CD4-positive, alpha-beta T cell treated with Interleukin-1 beta for 1 hour (primary cell): ENCODE results near the gene CDCA3.
"Not testable (repeated sequence)": the region's sequence is repeated elsewhere in the genome, so short reads cannot be mapped to it uniquely, and the experiment has no call there.

ENCODE experiments used
- DNase-seq, 2 donors: peaks; one replicate each; pipeline ENCODE4 v3.0.0-alpha.2; 2020 to 2022

CDCA3 gene

DNA sequence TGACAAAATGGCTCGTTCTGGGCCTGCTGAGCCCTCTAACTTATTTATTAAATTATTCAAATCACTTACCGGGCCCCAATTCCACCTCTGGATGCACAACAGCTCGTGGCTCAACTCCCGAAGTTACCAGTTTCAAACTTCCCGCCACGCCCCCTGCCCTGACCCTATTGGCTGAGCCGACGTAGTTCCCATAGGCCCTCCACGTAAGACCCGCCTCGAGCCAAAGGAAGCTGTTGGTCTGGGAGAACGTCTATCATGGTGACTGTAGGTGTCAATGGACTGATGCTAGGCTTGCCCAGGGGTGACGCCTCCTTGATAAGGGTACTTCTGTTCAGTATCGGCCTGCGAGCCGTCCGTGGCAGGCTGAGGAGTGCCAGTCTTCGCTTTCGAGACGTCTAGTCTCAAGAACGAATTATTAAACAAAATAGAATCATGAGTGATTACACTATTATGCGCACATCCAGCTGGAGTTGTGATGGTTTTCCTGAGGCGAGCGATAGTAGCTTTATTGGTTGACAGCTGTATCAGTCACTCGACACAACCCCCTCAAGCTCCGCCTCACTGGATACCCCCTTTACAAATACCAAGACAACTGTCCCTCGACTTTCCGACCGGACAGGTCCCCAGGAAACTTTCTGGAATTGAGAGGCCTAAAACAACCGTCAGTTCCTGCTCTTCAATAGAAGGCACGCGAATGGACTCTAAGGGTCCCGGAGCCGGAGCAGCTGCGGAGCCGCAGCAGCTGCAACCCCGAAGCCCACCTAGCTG lies at the start of gene CDCA3:
TSS of gene CDCA3 (minus strand) at position 134 of the 768 bp plus-strand sequence. CDS start 334 bp downstream, outside the sequence.
- peak; percentile 96 for DNase-seq

- peak; percentile 36 to 65 for DNase-seq
Measured at GRCh38 chr12:6899837-6900519, 48.9 kb upstream of the CDCA3 start.

- DNase-seq: no peak
Measured at GRCh38 chr12:6899427-6899826, 48.3 kb upstream of the CDCA3 start.

DNA sequence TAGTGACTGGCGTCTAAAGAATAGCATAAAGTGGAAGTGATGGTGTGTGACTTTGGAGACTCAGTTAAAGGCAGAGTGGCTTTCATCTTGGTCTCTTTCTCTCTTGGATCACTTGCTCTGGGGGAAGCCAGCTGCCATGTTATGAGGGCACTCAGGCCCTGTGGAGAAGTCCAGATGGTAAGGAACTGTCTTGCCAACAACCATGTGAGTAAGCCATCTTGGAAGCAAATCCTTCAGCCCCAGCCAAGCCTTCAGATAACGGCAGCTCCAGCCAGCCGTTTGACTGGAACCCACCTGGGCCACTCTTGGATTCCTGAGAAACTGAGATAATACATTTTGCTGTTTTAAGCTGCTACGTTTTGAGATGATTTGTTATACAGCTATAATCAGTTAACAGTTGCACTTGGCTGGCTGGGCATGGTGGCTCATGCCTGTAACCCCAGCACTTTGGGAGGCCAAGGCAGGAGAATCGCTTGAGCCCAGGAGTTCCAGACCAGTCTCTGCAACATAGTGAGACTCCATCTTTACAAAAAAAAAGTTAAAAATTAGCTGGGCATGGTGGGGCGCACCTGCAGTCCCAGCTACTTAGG lies 45.9 kb upstream of the CDCA3 start:
- DNase-seq: no peak

DNA sequence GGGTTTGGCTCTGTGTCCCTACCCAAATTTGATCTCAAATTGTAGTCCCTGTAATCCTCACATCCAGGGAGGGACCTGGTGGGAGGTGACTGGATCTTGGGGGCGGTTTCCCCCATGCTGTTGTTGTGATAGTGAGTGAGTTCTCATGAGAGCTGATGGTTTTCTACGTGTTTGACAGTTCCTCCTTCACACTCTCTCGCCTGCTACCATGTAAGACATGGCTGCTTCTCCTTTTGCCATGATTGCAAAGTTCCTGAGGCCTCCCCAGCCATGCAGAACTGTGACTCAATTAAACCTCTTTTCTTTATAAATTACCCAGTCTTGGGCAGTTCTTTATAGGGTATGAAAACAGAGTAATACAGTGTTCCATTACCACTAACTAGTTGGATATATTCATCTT lies 43.2 kb upstream of the CDCA3 start:
- DNase-seq: no peak

DNA sequence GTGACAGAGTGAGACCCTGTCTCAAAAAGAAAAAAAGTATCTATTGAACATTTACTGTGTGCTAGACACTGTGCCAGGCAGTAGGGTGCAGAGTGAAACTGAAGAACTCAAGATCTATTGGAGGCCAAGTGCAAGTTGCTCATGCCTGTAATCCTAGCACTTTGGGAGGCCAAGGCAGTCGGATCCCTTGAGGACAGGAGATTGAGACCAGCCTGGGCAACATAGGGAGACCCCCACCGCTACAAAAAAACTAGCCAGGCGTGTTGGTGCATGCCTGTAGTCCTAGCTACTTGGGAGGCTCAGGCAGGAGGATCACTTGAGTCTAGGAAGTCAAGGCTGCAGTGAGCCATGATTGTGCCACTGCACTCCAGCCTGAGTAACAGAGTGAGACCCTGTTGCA lies 41.6 kb upstream of the CDCA3 start:
- not testable (repeated sequence) for DNase-seq

- no peak for DNase-seq
Measured at GRCh38 chr12:6891646-6892001, 40.5 kb upstream of the CDCA3 start.

- DNase-seq: peak; percentile 98
Measured at GRCh38 chr12:6890789-6891645, 39.9 kb upstream of the CDCA3 start.

DNA sequence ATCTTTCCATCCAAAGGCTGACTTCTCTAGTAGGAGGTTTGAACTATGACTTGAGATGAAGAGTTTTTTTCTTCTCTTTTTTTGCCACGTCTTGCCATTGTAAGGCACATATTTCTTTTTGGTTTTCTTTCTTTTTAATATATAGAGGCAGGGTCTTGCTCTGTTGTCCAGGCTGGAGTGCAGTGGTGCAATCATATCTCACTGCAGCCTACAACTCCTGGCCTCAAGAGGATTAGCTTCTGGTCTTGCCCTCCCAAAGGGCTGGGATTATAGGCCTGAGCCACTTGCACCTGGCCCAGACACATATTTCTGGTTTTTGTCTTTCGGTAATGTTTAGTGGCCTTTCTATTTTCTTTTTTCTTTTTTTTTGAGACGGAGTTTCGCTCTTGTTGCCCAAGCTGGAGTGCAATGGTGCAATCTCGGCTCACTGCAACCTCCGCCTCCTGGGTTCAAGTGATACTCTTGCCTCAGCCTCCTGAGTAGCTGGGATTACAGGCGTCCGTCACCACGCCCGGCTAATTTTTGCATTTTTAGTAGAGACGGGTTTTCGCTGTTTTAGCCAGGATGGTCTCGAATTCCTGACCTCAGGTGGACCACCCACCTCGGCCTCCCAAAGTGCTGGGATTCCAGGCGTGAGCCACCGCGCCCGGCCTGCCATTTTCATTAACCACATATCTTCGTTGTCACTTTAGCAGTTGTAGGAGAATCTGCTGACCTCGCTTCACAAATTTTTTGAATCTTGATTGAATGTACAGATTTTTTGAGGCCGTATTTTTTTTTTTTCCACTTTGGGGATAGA lies 38.9 kb upstream of the CDCA3 start:
- DNase-seq: not testable (repeated sequence)

- DNase-seq: not testable (repeated sequence)
Measured at GRCh38 chr12:6888794-6889193, 37.7 kb upstream of the CDCA3 start.

DNA sequence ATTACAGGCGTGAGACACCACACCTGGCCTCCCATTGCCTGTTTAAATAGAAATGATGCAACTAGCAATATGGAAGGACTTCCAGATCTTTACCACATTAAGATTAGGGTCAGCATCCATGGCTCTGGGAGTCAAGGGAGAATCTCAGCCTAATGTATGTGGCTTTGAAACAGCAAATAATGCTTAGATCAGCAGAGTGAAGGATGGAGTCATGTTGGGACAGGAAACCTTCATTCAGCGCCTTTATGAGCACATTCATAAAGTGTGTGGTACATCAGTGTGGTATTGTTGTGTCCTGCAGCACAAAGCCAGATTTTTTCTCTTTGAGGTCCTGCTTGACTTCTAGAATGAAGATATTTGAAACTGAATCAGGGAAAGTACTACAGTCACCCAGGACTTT lies 37.3 kb upstream of the CDCA3 start:
- DNase-seq: no peak

DNA sequence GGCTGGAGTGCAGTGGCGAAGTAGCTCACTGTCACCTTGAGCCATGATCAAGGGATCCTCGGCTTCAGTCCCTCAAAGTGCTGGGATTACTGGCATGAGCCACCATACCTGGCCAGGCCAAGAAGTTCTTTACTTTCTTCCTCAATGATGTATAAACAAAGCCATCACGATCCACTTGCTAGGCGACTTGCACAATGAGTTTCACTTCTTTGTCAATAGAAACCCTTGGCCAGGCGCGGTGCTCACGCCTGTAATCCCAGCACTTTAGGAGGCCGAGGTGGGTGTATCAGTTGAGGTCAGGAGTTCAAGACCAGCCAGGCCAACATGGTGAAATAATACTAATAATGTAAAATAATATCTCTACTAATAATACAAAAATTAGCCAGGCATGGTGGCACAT lies 36.4 kb upstream of the CDCA3 start:
- peak in 1 of 2 donors; percentile 25 for DNase-seq

- not testable (repeated sequence) for DNase-seq
Measured at GRCh38 chr12:6886206-6886999, 35.3 kb upstream of the CDCA3 start.

GRCh38 chr12:6884539-6884938 lies 33.5 kb upstream of the CDCA3 start:
- DNase-seq: no peak

GRCh38 chr12:6883683-6884082 lies 32.6 kb upstream of the CDCA3 start:
- DNase-seq: no peak

DNA sequence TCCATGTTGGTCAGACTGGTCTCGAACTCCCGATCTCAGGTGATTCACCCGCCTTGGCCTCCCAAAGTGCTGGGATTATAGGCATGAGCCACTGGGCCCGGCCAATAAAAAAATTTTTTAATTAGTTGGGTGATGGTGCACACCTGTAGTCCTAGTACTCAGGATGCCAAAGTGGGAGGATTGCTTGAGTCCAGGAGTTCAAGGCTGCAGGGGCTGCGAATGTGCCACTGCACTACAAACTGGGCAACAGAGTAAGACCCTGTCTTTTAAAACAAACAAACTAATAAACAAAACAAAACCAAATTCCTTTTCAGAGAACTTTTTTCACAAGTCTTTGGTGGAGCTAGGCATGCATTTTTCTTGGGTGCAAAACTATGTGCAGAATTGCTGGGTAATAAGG lies 32.2 kb upstream of the CDCA3 start:
- DNase-seq: no peak

DNA sequence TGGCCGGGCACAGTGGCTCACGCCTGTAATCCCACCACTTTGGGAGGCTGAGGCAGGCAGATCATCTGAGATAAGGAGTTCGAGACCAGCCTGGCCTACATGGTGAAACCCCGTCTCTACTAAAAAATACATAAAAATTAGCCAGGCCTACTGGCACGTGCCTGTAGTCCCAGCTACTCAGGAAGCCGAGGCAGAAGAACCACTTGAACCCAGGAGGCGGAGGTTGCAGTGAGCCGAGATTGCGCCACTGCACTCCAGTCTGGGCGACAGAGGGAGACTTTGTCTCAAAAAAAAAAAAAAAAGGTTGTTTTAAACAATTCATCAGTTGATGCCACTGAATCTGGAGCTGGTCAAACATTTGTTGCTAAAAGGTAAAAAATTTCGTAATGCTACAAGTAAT lies 28.7 kb upstream of the CDCA3 start:
- DNase-seq: not testable (repeated sequence)

DNA sequence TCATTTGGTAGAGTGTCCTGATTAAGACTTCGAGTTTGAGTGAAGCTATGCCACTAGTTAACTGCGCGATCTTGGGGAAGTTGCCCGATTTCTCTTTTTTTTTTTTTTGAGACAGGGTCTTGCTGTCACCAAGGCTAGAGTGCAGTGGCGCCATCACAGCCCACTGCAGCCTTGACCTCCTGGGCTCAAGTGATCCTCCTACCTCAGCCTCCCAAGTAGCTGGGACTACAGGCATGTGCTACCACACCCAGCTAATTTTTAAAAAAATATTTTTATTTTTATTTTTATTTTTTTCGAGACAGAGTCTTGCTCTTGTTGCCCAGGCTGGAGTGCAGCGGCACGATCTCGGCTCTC lies 22.9 kb upstream of the CDCA3 start:
- not testable (repeated sequence) for DNase-seq

GRCh38 chr12:6873094-6874014 lies 22.3 kb upstream of the CDCA3 start, which contains the start of gene SPSB2:
TSS of gene SPSB2 (minus strand) at chr12:6873303. CDS start at chr12:6872901, 402 bp downstream.
- peak; percentile 98 for DNase-seq
